G401.6 (cell line): ENCODE data around the gene ALDH3B2.
"Not testable (repeated sequence)": the region's sequence is repeated elsewhere in the genome, so short reads cannot be mapped to it uniquely, and the experiment has no call there.

ENCODE experiments used
- FAIRE-seq: peaks from 2 replicates; lab custom pipeline; 2012; peaks lifted over from hg19 to GRCh38; lab: Jason Lieb, UNC

Gene ALDH3B2

GRCh38 chr11:67682126-67683034 lies 8.0 kb upstream of the ALDH3B2 start:
- FAIRE-seq = not testable (repeated sequence)

- FAIRE-seq = no peak
Measured at GRCh38 chr11:67680696-67681470, 6.5 kb upstream of the ALDH3B2 start.

GRCh38 chr11:67675058-67675747 lies 780 bp upstream of the ALDH3B2 start:
- no peak for FAIRE-seq

- FAIRE-seq = no peak
Measured at GRCh38 chr11:67673902-67674301, 521 bp downstream of the ALDH3B2 start.

- FAIRE-seq = no peak
Measured at GRCh38 chr11:67673358-67673757, 1.1 kb downstream of the ALDH3B2 start.

GRCh38 chr11:67671211-67671520 lies 3.3 kb downstream of the ALDH3B2 start:
- FAIRE-seq = no peak

- no peak for FAIRE-seq
Measured at GRCh38 chr11:67670316-67671210, 3.9 kb downstream of the ALDH3B2 start.

GRCh38 chr11:67668192-67668551 lies 6.3 kb downstream of the ALDH3B2 start:
- no peak for FAIRE-seq

- FAIRE-seq = no peak
Measured at GRCh38 chr11:67667490-67668191, 6.8 kb downstream of the ALDH3B2 start.

- no peak for FAIRE-seq
Measured at GRCh38 chr11:67666676-67667489, 7.5 kb downstream of the ALDH3B2 start.

GRCh38 chr11:67666303-67666645 lies 8.1 kb downstream of the ALDH3B2 start:
- FAIRE-seq = no peak

GRCh38 chr11:67665541-67666302 lies 8.7 kb downstream of the ALDH3B2 start:
- FAIRE-seq = no peak

- FAIRE-seq = no peak
Measured at GRCh38 chr11:67664696-67665540, 9.5 kb downstream of the ALDH3B2 start.

- FAIRE-seq = no peak
Measured at GRCh38 chr11:67664213-67664585, 10.2 kb downstream of the ALDH3B2 start.

- FAIRE-seq = no peak
Measured at GRCh38 chr11:67663532-67664212, 10.8 kb downstream of the ALDH3B2 start.

GRCh38 chr11:67662835-67663531 lies 11.4 kb downstream of the ALDH3B2 start:
- FAIRE-seq = no peak

GRCh38 chr11:67662142-67662834 lies 12.1 kb downstream of the ALDH3B2 start:
- no peak for FAIRE-seq
